HG02588 (cell line): Measurements from ENCODE around the gene GJA3.
"Not testable (repeated sequence)": the region's sequence is repeated elsewhere in the genome, so short reads cannot be mapped to it uniquely, and the experiment has no call there.

Experiments
- ATAC-seq: cut with Tn5 transposase; IDR thresholded peaks from one replicate; pipeline ENCODE4 v1.9.1; 2021; ENCODE audit warnings: mild to moderate bottlenecking, moderate library complexity; ENCODE audit not compliant: unreplicated experiment

Gene GJA3

DNA sequence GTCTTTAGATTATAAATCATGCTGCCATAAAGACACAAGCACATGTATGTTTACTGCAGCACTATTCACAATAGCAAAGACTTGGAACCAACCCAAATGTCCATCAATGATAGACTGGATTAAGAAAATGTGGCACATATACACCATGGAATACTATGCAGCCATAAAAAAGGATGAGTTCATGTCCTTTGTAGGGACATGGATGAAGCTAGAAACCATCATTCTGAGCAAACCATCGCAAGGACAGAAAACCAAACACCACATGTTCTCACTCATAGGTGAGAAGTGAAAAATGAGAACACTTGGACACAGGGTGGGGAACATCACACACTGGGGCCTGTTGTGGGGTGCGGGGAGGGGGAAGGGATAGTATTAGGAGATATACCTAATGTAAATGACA, 7.6 kb downstream of the GJA3 start:
- ATAC-seq: not testable (repeated sequence)

DNA sequence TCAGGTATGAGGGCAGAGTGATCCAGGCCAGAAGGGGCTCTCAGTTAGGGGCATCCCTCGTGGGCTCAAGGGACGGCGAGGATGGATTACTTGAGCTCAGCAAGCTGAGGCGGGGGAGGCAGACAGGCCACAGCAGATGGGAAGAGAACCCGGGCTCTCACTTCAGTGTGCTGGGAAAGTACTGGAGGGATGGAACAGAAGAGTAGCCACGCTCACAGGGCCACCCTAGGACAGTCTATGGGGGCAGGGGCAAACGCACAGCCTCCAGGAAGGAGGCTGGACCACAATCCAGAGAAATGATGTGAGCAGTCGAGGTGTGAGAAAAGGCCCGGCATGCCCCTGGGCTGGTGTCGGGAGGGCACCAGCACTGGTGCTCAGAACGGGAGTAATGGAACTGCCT, 9.2 kb downstream of the GJA3 start:
- ATAC-seq: no peak

DNA sequence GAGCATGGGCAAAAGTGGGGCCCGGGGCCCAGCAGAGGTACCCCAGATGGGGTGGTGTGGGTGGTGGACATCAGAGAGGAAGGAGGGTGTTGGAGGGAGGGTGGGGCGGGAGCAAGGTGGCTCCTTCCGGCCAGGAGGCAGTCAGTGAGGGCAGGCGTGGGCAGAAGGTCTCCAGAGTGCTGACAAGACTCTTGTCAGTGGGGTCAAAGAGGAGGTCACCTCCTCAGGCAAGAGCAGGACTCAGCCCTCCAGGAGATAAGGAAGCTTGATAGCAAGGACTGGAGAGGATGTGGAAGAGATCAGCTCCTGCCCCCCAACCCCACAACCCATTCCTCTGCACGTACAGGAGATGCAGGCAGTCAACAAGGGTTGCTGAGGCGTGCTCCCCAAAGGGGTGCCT, 9.8 kb downstream of the GJA3 start:
- no peak for ATAC-seq

DNA sequence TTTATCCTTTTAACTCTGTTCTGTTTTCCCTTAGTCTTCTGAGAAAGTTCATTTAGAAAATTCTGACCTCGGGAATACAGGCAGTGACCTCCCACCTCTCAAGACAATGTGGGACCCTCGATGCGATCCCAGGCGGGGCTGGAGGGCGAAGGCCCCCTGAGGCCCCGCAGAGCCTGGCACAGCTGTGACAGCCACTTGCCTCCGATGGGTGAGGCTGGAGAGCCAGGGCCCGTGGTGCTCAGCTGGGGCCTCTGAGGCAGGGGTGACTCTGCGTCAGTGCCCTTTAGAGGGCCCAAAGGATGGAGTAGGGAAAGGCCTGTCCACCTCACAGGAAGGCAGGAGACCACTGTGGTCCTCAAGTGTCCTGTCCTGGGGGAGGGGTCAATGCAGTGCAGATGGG, 10.3 kb downstream of the GJA3 start:
- ATAC-seq: no peak

DNA sequence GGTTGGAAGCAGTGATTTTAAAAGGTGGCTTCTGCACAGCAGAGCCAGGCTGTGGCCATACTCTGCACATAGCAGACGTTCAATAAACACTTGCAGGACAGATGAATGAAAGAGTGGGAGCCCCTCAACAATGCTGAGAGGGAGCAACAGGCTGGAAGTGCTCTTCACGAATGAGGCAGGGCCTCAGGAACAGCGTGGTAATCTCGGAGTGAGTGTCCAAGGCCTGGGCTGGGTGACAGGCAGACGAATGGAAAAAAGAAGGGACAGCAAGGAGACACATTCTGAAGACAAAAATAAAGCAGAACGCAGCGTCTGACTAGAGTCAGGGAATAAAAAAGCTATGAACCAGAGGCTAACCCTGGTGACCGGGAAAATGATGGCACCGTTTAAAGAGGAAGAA, 11.1 kb downstream of the GJA3 start:
- ATAC-seq: no peak

DNA sequence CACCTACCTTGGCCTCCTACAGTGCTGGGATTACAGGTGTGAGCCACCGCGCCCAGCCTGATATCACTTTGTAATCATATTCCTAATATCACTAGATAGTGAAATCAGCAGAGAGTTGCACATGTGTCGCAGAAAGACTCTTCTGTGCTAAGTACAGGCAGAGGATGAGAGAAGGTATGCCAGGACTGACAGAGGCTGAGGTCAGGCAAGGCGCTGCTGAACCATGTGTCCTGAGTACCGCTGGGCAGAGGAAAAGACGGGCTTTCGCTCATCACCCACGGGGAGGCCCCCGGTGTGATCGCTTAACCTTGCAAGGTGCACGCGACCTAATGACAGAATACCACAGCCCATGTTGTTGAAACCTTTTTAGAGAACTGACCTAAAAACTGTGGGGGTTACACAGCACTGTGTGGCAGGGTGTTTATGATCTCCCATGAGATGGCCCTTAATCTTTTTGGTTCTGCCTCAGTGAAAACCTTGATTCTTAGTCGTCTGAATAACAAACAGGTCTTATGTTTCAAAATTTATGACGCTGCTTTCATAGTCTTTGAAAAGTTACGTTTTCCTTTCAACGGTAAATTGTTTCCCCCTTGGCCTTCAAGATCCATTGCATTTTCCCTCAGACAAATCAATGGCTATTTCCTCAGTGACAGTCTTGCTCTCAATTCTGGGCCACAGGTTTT, 12.2 kb downstream of the GJA3 start:
- no peak for ATAC-seq

DNA sequence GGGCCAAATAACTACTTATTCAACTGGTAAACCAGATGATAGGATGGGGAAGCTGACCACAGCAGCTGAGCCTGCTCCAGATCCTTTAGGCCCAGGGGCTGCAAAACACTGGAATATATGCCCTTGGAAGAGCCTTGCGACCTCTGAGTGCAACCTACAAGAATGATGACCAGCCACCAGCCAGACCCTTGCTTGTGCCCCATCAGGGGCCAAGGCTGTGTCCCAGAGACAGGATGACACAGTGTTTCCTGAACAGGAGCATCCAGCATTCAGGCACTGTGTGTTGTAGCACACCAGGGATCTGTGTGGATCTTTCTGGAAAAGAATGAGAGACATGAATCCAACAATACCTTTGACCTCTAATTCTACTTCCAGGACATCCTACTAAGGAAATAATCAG, 14.5 kb downstream of the GJA3 start:
- no peak for ATAC-seq

DNA sequence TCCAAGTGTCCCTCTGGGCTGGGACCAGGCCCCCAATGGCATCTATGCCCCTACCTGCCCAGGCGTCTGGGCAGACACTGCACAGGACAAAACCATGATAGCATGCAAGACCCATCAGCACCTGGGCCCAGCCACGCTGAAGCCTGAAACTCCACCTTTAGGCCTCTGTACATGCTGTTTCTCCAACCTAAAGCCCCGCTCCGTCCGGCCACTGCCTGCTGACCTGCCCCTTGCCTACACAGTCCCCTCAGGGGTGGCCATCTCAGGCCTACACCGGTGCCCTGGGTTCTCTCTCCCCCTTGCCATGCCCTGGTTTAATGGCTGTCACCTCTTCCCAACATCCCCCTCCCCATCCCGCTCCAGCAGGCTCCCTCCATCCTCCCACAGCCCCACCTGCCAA, 15.3 kb downstream of the GJA3 start:
- no peak for ATAC-seq

DNA sequence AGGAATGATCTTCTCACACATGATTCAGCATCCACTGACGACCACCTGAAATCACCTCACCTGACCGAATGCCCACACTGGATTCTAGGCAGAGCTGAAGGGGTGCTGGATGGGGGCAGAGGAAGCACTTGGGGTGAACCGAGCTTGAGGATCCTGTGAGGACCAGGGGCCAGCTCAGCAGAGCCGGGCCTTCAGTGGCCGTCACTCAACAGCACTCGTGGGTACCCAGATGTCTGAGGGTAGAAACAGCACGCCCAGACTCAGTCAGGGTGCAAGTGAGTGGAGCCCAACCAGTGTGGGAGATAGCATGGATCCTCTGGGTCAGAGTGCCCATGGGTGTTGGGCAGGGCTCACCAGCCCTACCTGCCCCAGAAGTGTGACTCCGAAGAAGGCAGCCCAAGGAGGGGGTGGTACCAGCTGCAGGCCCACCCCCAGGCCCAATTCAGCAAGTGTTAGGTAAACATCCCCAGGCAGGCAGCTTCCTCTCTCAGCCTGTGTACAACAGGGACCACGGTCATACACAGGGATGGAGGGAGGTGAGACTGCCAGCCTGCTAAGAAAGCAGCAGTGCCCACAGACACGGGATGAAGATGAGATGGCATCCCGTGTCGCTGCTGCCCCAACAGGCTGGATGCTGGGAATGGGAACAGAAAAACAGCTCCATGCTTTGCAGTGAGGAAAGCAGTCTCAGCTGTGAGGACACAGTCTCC, 16.6 kb downstream of the GJA3 start:
- ATAC-seq: no peak

DNA sequence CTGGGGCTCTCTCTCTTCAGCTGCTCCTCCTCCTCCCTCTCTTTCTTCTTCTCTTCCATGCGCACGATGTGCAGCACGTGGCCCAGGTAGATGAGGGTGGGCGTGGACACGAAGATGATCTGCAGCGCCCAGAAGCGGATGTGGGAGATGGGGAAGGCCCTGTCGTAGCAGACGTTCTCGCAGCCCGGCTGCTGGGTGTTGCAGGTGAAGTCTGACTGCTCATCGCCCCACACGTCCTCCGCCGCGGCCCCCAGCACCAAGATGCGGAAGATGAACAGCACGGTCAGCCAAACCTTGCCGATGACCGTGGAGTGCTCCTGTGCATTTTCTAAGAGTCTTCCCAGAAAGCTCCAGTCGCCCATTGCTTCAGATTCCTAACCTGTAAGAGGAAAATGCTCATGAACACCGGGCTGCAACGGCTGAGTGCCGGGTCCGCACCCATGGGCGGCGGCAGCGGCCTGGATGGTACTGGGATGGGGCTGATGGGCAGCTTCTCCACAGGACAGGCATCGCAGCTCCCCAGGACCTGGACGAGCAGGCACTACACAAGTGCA, 17.8 kb downstream of the GJA3 start:
- ATAC-seq: no peak

DNA sequence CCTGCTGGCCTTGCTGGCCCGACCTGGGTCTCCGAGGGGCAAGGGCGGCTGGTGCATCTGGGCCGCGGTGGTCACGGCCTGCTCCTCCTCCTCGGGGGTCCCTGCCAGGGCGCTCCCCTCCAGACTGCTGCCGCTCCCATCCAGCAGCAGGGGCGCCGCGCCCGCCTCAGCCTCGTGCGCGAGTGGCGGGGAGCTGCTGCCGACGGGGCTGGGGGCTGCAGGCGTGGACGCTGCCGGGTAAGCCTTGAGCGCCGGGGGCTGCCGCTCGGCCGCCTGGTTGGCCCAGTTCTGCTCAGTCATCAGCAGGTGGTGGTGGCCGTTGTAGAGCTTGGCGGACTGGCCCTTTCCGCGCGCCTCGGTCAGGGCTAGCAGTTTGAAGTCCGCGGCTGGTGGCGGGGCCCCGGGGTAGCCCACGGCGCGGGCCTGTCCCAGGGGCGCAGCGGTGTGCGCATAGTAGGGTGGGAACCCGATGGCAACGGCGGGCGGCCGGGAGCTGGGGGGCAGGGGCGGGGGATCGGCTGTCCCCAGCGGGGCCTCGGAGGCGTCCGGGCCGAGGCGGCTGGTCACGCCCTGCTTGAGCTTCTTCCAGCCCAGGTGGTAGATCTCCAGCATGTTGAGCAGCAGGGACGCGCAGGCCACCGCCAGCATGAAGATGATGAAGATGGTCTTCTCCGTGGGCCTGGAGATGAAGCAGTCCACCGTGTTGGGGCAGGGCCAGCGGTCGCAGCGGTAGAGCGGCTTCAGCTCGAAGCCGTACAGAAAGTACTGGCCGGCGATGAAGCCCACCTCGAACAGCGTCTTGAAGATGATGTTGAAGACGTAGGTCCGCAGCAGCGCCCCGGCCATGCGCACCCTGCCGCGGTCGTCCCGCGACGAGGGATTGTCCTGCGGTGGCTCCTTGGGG, 18.6 kb downstream of the GJA3 start:
- no peak for ATAC-seq

DNA sequence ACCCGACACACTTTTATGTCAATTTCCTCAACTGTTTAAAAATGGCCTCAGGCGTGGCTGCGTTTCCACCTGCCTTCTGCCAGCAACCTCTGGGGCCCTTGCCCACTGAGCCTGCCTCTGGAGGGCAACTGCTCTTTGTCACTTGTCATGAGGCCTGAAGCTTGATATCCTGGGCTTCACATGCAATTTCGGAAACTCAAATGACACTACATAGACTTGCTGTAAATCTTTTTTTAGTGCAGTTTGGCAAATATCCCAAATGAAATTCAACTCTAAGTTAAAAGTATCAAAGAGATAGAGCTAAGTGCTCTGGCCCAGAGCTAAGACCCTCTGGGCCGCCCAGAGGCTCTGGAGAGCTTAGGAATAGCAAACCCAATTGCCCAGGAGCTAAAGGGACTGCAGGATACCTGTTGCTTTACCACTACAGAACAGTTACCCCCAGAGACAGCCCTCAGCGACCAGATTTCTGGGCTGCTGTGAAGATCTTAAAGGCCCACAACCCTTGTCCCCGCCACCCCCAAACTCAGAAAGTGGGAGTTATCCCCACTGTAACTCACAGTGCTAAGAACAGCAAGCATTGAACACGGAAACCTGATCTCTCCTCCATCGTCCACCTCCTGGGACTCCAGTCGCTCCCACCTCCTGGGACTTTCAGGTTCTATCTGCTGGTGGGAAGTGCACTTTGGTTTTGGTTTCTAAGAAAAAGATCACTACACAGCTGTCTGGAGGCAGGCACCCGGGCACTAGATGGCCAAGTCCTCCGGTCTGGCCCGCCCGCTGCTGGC, 19.4 kb downstream of the GJA3 start:
- ATAC-seq: no peak

DNA sequence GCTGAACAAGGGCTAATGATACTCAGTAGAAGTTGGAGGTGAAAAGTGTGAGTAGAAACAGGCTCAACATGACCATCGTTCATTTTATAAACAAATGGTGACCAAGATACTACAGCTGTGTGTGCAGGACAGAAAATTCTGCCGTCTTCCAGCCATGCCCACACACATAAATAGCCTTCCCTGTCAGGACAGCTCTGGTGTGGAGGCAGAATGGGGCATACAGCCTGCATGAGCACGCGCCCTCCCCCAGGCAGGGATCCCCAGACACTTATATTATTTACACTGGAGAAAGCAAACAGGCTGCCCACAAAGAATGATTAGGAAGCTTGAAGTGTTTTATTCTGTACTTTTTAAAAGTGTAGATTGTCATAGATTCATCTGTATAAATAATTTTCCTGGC, 20.4 kb downstream of the GJA3 start:
- no peak for ATAC-seq

DNA sequence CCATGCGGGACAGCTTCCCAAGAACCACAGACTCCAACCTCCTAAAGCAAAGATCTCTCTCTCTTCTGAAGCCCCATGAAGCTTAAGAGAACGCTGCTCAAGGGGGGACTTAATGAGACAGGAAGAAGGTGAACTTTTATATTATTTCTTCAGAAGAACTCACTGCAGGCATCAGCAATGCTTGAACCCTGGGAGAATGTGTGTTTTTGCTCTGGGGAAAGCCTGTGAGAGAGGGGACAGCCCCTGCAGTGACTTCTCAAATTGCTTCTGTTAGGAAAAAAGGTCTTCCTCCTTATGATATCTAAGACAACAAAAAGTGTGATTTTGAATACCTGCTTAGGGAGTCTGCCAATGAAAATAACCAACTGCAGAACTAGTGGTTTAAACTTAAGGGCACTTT, 23.0 kb downstream of the GJA3 start:
- ATAC-seq: no peak

DNA sequence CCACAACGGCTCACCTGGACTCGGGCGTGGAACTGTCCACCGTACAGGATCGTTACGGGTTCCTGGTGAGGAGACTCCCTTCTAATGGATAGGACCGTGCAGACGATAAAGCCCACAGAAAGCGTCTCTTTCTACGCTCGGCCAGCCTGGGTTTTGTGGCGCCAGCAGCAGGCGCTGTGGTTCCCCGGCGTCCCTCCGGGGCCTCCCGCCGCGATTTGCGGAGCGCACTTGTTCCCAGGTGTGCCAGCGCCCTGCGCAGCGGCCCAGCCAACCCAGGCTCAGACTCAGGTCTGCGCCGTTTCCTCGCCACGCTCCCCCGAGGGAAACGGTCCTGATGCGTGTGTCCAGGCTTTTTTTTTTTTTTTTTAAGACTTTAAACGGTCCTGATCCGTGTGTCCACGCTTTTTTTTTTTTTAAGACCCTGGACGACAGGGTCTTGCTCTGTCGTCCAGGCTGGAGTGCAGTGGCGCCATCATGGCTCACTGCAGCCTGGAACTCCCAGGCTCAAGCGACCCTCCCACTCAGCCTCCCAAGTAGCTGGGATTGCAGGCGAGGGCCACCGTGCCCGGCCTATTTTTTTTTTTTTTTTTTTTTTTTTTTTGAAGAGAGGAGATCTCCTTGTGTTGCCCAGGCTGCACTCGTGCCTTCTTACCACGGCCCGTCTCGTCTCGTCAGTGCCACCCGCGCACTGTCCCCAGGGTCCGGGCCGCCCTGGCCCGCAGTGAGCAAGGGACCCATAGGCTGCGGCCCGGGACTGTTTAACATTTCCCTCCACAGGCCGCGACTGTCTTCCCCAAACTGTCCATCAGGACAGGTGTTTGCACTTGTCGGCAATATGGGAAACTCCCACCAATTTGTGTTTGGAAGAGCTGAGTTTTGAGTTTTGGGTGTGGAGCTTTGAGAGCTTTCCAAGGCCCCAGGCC, 23.8 kb downstream of the GJA3 start:
- peak; percentile 51 for ATAC-seq

DNA sequence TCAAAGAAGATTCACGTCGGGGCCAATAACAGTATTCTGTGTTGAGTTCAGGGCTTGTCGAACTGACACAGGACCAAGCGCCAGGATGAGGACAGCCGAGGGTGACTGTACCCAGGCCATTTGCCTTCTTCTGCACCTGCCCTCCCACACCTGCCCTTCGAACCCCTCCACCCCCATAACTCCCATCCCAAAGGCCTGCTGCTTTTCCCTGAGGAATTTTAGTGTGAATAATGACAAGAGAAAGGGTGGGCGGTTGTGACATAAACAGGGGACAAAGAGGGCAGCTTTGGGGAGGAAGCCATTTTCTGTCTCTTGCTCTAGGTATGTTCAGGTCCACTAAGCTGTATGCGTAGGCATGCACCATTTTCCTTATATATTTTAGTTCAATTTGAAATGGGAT, 26.1 kb downstream of the GJA3 start:
- no peak for ATAC-seq

DNA sequence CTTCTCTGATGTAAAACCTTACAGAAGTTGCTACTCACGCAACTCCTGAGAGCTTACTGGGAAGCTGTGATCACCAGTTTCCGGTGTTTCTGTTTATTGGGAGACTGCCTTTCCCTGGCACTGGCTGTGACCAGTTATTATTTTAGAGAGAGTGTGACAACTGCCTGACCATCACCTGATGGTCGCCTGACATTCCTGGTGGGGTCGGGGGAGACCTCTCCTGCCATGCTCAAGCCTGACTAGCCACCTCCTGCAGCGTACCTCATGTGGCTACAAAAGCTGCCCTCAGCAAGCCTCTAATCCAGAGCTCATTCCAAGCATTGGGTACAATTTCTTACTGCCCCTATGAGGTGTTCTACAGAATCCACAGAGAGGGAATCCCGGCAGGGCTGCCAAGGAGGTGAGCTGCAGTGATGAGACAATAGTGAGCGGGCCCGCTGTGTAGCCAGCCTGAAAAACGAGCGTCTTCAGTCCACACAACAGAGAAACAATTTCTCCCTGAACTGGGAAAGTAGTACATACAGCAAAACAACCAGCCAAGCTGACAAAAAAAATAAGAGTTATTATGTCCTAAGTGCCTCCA, 28.7 kb downstream of the GJA3 start:
- no peak for ATAC-seq

DNA sequence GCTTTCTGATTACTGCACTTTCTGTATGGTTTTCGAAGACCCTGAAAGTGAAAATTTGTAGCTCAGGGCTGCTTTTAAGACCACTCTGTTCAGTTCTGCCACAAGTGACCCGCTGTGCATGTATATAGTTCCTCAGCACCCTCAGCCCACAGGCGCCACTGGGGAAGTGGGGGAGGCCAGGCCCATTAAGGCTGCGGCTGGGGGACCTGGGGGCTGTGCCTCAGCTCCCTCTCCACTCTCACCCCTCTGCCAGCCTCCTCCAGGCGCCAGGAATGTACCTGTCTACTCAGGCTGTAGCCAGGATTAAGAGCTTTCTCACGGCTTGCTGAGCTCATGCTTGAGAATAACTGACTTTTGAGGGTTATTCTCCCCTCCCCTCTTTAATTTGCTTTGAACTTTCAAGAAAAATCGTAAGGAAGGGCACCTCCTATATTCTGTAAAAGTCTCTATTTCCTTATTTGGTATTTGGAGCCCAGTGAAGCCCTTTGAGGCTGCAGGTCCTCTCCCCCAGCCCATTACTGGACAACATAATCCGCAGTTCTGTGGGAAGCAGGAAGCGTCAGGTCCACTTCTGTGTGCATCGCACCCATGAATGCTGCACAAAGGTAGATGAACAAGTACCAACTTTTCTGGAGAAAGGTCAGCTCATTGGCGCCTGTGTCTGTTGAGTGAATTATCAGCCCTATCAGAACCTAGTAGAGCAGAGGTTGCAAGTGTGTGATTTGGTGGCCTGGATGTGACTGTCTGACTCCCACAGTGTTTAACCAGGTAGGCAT, 29.6 kb downstream of the GJA3 start:
- no peak for ATAC-seq

DNA sequence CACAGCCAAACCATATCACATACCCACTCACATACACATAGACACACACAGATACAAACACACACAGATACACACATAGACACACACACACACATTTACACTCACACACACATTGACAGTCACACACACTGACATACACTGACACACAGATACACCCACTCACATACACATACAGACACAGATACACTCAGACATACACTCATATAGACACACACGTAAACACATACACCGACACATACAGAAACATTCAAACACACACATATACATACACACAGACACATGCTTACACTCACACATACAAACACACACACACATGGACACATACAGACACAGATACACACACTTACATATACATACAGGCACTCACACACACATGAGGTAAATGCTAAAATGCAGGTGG, 30.2 kb downstream of the GJA3 start:
- no peak for ATAC-seq
